GM18505 (cell line): ENCODE data around the gene ETV1.

Source experiments
- ATAC-seq: cut with Tn5 transposase; IDR thresholded peaks from one replicate; pipeline ENCODE4 v1.9.1; 2021; ENCODE audit not compliant: unreplicated experiment
- POLR2A ChIP-seq: IDR thresholded peaks from 4 replicates; pipeline ENCODE4 v1.6.1; 2011; ENCODE audit warnings: borderline replicate concordance; ENCODE audit not compliant: insufficient read depth, insufficient read length; ENCODE audit errors: extremely low read depth

ETV1 gene

DNA sequence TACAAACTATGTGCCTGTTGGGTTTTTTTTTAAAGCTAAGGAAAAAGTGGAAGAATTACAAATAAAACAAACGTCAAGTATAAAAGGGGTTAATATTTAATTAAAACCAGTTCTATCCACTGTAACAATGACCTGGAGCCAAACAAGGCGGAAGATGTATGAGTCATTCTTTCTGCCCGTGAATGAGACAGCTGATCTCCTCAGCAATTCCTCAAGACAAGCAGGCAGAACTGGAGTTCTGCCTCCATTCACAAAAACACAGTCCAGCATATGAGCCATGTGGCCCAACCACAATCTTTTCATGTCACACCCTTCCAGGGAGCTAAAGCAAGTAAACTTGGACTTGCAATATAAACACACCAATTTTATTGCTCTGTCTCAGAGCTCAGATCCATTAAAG is 8.4 kb downstream of the ETV1 start:
- TF ChIP-seq POLR2A: no peak
- no peak for ATAC-seq

DNA sequence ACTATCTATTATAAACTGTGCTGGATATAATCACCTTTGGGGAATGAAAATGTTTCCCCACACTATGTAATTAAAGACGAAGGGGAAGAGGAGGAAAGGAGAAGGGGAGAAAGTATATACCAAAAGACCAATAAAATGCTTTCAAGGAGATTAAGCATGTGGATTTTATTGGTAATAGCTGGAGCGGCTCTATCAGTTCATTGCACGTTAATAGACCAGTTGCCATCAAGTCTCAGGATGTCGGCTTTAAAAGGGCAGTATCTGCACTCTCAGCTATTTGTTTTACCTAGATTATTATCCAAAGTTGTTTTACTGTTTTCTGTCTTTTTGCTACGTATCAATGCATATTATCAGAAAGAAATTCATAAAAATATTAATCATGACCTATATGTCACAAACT is 9.0 kb downstream of the ETV1 start:
- no peak for ATAC-seq
- no peak for TF ChIP-seq POLR2A

GRCh38 chr7:13979671-13980435 is 9.6 kb downstream of the ETV1 start:
- no peak for ATAC-seq

DNA sequence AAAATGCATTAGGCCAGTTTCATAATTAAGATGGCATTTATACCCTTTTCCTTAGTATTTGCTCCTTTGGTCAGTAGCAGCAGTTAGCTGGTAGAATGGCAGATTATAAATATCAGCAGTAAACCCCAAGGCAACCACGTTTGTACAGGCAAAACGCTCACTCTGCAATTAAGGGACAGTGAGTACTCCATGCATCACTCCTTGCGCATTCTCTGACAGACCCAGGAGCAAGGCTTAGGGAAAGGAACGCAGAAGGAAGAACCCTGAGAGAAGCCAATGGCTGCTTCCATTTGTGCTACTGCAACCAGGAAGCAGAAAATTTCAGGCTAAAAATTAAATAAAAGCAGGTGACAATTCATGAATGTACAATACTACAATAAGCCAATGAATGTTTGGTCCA is 12.9 kb downstream of the ETV1 start:
- no peak for ATAC-seq

More at GRCh38 chr7:13979671-13980435, 9.6 kb downstream of the ETV1 start:
- no peak for TF ChIP-seq POLR2A

GRCh38 chr7:13965077-13965476 is 24.4 kb downstream of the ETV1 start:
- TF ChIP-seq POLR2A: no peak
- ATAC-seq: no peak

More for the DNA sequence above, 12.9 kb downstream of the ETV1 start:
- TF ChIP-seq POLR2A: no peak

- no peak for TF ChIP-seq POLR2A
- no peak for ATAC-seq
Measured at GRCh38 chr7:13963925-13964324, 25.5 kb downstream of the ETV1 start.

GRCh38 chr7:13955494-13955893 is 34.0 kb downstream of the ETV1 start:
- TF ChIP-seq POLR2A: no peak
- no peak for ATAC-seq

DNA sequence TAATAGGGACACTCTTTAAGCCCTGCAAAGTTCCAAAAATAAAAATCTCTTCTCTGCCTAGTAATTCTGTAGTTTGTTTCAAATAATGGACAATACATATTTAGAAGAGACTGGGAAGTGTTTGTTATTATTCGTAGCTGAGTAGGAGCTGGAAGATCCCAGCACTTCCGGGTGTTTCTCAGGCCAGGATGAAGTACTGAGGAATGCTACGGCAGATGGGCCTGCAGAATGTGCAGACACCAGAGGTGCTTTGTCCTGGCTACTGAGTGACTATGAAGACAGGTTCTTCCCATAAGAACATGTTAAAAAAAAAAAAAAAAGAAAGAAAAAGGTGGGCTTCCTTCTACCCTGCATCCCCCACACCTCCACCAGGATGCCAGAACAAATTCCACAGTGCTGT is 36.1 kb downstream of the ETV1 start:
- no peak for ATAC-seq
- no peak for TF ChIP-seq POLR2A

DNA sequence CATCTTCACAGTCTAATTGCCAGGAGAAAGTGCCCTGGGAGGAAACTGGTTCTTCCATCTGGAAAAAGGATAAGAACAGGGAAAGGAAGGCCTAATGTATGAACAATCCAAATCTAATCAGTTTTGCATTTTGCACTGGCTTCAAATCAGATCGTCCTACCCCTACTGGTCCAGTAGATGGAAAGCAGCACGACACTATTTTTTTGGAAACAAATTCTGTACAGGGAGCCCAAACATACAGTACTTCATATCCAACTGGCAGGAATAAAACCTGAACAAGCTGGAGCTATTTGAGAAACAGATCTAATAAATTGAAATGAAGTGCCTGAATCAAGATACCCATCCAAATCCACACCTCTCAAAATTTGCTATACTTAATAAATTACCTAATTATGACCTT is 36.5 kb downstream of the ETV1 start:
- TF ChIP-seq POLR2A: no peak
- ATAC-seq: no peak

DNA sequence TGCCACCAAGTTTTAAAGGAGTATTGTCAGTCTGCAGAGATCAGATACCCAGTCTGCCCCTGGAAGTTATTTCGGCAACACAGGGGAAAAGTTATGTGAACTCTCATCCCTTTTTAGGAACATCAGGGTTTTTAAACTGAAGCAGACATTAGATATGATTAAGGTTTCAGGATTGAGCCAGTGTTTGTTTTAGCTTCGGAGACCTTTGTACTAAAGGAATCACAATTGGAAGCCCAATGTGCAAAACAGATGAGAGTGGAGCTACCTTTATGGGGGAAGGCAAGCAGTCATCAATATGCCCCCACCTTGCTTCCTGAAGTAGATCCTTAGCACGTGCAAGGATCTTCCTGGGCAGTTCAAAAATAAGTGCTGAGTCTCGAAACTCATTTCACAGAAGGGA is 39.5 kb downstream of the ETV1 start:
- no peak for ATAC-seq

DNA sequence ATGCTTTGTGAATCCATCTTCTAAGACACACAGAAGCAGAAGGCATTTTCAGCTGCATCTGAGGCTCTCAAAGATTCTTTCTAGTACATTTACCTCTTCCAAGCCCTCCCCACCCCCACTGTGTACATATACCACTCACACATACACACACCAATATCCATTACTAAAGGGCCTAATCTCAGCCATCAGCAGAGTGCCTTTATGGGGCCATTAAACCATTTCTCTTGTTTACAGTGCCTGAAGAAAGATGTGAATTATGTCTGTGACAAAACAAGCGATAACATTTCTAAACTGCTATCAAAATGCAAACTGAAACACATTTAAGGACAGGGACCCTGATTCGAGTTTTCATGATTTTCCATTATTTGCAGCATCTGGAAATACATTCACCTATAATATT is 40.0 kb downstream of the ETV1 start:
- no peak for ATAC-seq
- no peak for TF ChIP-seq POLR2A

More for the DNA sequence above, 39.5 kb downstream of the ETV1 start:
- TF ChIP-seq POLR2A: no peak

GRCh38 chr7:13948019-13948801 is 41.3 kb downstream of the ETV1 start:
- no peak for ATAC-seq

DNA sequence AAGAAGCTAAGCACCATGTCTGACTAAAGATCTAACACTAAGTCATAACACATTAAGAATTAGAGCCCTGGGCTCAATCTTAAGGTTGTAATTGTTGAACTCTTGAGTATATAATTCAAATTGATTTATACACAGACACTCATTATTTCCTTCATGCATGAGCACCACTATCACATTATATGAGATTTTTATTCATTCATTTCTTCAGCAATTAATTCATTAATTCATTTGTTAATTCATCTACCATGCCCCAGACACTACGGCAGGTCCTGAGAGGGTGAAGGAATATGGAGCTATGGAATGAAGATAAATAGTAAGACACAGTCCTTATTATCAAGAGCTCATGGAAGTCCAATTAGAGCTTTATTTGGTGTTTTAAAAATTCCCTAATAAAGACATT is 41.9 kb downstream of the ETV1 start:
- no peak for TF ChIP-seq POLR2A
- ATAC-seq: no peak

More at GRCh38 chr7:13948019-13948801, 41.3 kb downstream of the ETV1 start:
- no peak for TF ChIP-seq POLR2A

DNA sequence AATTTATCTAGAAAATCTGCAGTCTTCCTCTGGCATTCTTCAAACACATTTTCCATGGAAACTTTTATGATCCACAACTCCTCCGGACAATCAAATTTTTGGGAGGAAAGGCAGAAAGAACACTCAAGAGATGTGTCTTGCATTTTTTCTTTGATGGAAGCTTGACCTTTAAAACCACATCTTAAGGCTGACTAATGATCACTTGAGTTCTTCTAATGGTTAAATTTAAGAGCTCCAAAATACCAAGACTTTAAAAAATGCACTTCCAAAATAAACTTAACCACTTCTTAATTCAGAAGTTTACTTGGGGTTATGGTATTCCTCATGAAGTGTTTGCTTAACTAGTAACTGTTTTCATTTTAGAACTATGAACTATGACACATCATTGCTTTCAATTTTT is 43.3 kb downstream of the ETV1 start:
- TF ChIP-seq POLR2A: no peak
- no peak for ATAC-seq

DNA sequence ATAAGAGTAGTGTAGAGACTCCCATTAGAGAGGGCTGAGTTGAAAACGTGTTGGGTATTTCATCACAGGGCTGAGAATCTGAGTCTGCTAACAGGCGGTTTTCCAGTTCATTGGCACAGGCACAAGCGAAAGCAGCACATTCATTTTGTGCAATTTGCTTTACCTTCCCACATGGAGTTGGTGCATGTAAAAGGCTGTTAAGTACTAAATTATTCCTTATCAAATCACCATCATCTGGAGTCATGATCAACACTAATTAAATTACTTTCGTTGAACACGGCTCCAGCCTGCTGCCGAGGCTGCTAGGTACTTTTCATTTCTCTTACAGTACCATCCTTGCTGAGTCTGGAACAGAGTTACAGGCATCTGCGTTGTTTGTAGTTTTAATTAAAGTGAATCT is 43.8 kb downstream of the ETV1 start:
- no peak for TF ChIP-seq POLR2A

GRCh38 chr7:13933536-13933935 is 55.9 kb downstream of the ETV1 start:
- no peak for ATAC-seq
- TF ChIP-seq POLR2A: no peak

More for the DNA sequence above, 43.8 kb downstream of the ETV1 start:
- no peak for ATAC-seq
